OCI-LY7 (cell line): ENCODE results near the gene RAPGEFL1. TPM values are rescaled to one million over a fixed set of nuclear protein-coding genes. Genes with fewer than 3 reads are reported as not detected.
"Not testable (repeated sequence)": the region's sequence is repeated elsewhere in the genome, so short reads cannot be mapped to it uniquely, and the experiment has no call there.

Experiments
- BruUV-seq: library from RNA; stranded (reverse); fragments of 400-500 nt; replicated peaks from 2 replicates; lab custom pipeline; 2021; lab: Mats Ljungman, UMichigan
- CTCF ChIA-PET: fragments of 300-600 bp; sonication (Branson Sonifier 250); formaldehyde crosslinking; loops from one replicate; lab custom pipeline; 2022; ENCODE audit warnings: antibody characterized with exemption; ENCODE audit not compliant: unreplicated experiment; lab: Charles Lee
- POLR2A ChIA-PET: fragments of 300-600 bp; sonication (Branson Sonifier 250); formaldehyde crosslinking; loops from one replicate; lab custom pipeline; 2022; ENCODE audit warnings: antibody characterized with exemption; lab: Charles Lee
- DNase-seq: peaks from one replicate; pipeline ENCODE4 v3.0.0-alpha.2; 2015; ENCODE audit warnings: low spot score
- H2AFZ ChIP-seq: fragments of 200-600 bp; sonication (generic), shearing (Covaris generic); 2 replicates; pipeline ENCODE4 v1.6.1; 2014; ENCODE audit warnings: mild to moderate bottlenecking, antibody characterized with exemption, low read length, moderate library complexity
- H3K27ac ChIP-seq: fragments of 200-600 bp; sonication (generic); 2 replicates; pipeline ENCODE4 v1.5.1; 2014; ENCODE audit warnings: mixed run types, low read depth, mild to moderate bottlenecking, moderate library complexity, low read length, inconsistent platforms; ENCODE audit not compliant: poor library complexity, severe bottlenecking
- H3K36me3 ChIP-seq: fragments of 200-600 bp; sonication (generic); 2 replicates; pipeline ENCODE4 v1.6.1; 2014; ENCODE audit warnings: mild to moderate bottlenecking, antibody characterized with exemption, low read length, moderate library complexity, mixed read lengths; ENCODE audit not compliant: insufficient read depth
- H3K4me1 ChIP-seq: fragments of 200-600 bp; sonication (generic); 2 replicates; pipeline ENCODE4 v1.5.1; 2014; ENCODE audit warnings: mild to moderate bottlenecking, low read length; ENCODE audit not compliant: insufficient read depth, poor library complexity, severe bottlenecking
- H3K4me2 ChIP-seq: fragments of 200-600 bp; sonication (generic); 2 replicates; pipeline ENCODE4 v1.6.1; 2014; ENCODE audit warnings: mild to moderate bottlenecking, low read length
- H3K4me3 ChIP-seq: fragments of 200-600 bp; sonication (generic); 2 replicates; pipeline ENCODE4 v1.5.1; 2014; ENCODE audit warnings: mild to moderate bottlenecking, low read depth, low read length; ENCODE audit not compliant: poor library complexity, severe bottlenecking
- H3K79me2 ChIP-seq: fragments of 200-600 bp; sonication (generic); 2 replicates; pipeline ENCODE4 v1.6.1; 2016; ENCODE audit warnings: low read depth, mild to moderate bottlenecking, low read length, moderate library complexity, mixed read lengths; ENCODE audit not compliant: insufficient read depth
- H3K9me2 ChIP-seq: fragments of 200-600 bp; sonication (generic); 2 replicates; pipeline ENCODE4 v1.6.1; 2016; ENCODE audit warnings: mild to moderate bottlenecking, low read length, mixed read lengths; ENCODE audit not compliant: insufficient read depth
- H3K9me3 ChIP-seq: fragments of 200-600 bp; sonication (generic); 2 replicates; pipeline ENCODE4 v1.6.1; 2014; ENCODE audit warnings: mild to moderate bottlenecking, mixed run types, low read length, mixed read lengths
- H4K20me1 ChIP-seq: fragments of 200-600 bp; sonication (generic); 2 replicates; pipeline ENCODE4 v1.6.1; 2014; ENCODE audit warnings: mild to moderate bottlenecking, antibody characterized with exemption, low read length, moderate library complexity, mixed read lengths; ENCODE audit not compliant: insufficient read depth
- EZH2phosphoT487 ChIP-seq: fragments of 200-600 bp; sonication (generic); IDR thresholded peaks from 2 replicates; pipeline ENCODE4 v1.6.1; 2018; ENCODE audit warnings: low read depth, borderline replicate concordance, mild to moderate bottlenecking, mixed run types, antibody characterized with exemption, low read length, moderate library complexity, mixed read lengths
- intact Hi-C: fragments of 100-400 bp; cut with micrococcal nuclease; formaldehyde crosslinking; loops from one replicate; pipeline ENCODE4 v1.10.0; 2022; ENCODE audit not compliant: unreplicated experiment
- total RNA-seq, 2 experiments: library from RNA; depleted of rRNA in 1 of 2; stranded (reverse); fragments of >200 nt in 1 of 2; shearing (Covaris generic) in 1 of 2; gene quantifications; 2 replicates each; pipeline ENCODE4 v1.2.3, GENCODE V29; 2014 to 2022
- TF ChIP-seq, protein P1 (sequence below): fragments of 200-600 bp; sonication (generic); conservative IDR thresholded peaks from 2 replicates; pipeline ENCODE4 v1.5.1; 2014; ENCODE audit warnings: mild to moderate bottlenecking, antibody characterized with exemption, low read length, moderate library complexity, mixed read lengths

RAPGEFL1 gene
- total RNA-seq, 2 experiments from 2014 or later: 2.1 to 5.8 TPM

DNA sequence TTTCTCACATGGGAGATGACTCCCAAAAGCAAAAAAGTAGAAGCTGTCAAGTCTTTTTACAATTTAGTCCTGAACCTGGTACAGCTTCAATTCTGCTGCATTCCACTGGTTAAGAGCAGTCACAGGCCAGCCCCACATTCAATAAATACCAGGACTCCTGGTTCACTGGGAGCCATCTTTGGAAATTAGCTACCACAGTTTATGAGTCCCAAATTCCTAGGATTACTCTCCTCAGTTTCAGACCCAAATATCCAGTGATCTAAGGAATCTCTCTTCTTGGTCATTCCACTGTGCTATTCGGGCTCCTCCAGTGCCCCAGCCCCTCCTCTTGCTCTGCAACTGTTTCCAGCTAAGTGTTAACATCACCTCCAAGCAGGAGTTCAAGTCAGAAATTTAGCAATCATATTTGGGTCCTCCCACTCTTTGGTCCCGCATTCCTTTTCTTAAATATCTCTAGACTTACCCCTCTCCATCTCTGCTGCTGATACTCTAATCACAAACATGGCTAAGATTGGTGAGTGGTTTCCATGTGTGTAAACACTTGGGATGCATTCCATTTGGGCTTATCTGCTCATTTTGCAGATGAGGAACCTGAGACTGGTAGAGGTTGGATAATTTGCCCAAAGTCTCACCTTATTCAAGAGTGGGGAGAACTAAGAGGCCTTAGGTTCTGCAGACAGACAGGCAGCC is 32.3 kb downstream of the RAPGEFL1 start:
- Histone ChIP-seq H3K4me2 (no peak overlapping the region), H3K9me3 (no peaks in the 10 kb centered on the region), H3K4me3 (no peak overlapping the region), H3K79me2 (no peaks in the 10 kb centered on the region), H2AFZ (no peak overlapping the region), H3K4me1 (no peaks in the 10 kb centered on the region), H3K36me3 (no peaks in the 10 kb centered on the region), H3K9me2 (no peaks in the 10 kb centered on the region), H3K27ac (no peak overlapping the region), H4K20me1 (no peaks in the 10 kb centered on the region)
- BruUV-seq: no TSS peak
- no peak for TF ChIP-seq EZH2phosphoT487
- TF ChIP-seq, protein P1, sequence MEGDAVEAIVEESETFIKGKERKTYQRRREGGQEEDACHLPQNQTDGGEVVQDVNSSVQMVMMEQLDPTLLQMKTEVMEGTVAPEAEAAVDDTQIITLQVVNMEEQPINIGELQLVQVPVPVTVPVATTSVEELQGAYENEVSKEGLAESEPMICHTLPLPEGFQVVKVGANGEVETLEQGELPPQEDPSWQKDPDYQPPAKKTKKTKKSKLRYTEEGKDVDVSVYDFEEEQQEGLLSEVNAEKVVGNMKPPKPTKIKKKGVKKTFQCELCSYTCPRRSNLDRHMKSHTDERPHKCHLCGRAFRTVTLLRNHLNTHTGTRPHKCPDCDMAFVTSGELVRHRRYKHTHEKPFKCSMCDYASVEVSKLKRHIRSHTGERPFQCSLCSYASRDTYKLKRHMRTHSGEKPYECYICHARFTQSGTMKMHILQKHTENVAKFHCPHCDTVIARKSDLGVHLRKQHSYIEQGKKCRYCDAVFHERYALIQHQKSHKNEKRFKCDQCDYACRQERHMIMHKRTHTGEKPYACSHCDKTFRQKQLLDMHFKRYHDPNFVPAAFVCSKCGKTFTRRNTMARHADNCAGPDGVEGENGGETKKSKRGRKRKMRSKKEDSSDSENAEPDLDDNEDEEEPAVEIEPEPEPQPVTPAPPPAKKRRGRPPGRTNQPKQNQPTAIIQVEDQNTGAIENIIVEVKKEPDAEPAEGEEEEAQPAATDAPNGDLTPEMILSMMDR: no peak
- CTCF ChIA-PET: no interaction called here
- intact Hi-C loops: no loop called here
- POLR2A ChIA-PET: interaction anchor here (1.0 to 2.5 kb wide), 2 partner anchors 9 kb away, joined by 3 to 9 read pairs; partner anchors contain the start of gene WIPF2
- no peak for DNase-seq

DNA sequence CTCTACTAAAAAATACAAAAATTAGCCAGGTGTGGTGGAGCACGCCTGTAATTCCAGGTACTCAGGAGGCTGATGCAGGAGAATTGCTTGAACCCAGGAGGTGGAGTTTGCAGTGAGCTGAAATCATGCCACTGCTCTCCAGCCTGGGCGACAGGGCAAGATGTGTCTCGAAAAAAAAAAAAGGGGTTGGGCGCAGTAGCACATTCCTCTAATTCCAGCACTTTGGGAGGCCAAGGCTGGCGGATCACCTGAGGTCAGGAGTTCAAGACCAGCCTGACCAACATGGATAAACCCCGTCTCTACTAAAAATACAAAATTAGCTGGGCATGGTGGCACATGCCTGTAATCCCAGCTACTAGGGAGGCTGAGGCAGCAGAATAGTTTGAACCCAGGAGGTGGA is 36.6 kb downstream of the RAPGEFL1 start:
- H4K20me1 ChIP-seq, H3K4me2 ChIP-seq, H3K79me2 ChIP-seq, H3K36me3 ChIP-seq, DNase-seq, H3K4me3 ChIP-seq, H3K9me2 ChIP-seq, H2AFZ ChIP-seq, CTCF ChIA-PET, H3K27ac ChIP-seq, POLR2A ChIA-PET, intact Hi-C loops, BruUV-seq, H3K9me3 ChIP-seq, H3K4me1 ChIP-seq: not testable (repeated sequence)

DNA sequence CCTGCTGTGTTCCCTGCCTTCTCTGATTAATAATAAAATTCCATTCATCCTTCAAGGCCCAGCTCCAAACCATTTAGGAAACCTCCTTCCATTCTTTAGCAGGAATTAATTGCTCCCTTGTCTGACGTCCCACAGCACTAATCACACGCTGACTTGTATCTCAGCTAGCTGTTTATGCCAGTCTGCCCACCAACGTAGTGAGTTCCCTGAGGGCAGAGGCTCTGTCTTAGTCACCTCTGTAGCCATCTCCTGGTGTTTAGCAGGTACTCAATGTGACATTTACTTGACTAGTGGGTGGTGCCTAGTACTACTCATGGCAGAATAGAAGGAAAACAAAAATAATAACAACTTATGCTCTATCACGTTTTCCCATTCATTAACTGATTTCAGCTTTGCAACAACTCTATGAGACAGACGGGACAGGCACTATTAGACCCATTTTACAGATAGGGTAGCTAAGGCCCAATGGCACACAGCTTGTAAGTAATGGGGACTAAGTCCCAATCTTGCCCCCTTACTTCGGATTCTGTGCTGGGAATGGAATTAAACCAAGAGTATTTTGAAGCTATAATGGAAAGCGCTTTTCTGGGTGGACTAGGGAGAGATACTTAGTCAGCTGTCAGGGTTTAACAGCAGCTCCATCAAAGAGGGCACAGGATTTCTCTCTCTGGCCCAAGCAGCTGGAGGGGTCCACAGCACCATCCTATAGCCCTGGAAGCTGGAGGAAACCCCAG is 40.9 kb downstream of the RAPGEFL1 start:
- H3K9me3 ChIP-seq: no peaks in the 10 kb centered on the region
- POLR2A ChIA-PET: interaction anchor here (0.6 to 1.8 kb wide), 15 partner anchors 8 to 1470 kb away, joined by 3 to 9 read pairs (median 3); partner anchors contain the start of gene MED24
- no peak for DNase-seq
- peaks cover 16% of the 10 kb centered on the region for H3K4me1 ChIP-seq
- CTCF ChIA-PET: interaction anchor here (1.3 to 2.1 kb wide), 2 partner anchors 70 to 105 kb away, joined by 4 to 8 read pairs; partner anchors contain the start of gene CDC6
- H3K36me3 ChIP-seq: no peaks in the 10 kb centered on the region
- TF ChIP-seq EZH2phosphoT487: no peak
- TF ChIP-seq, protein P1: no peak
- TSS peak; percentile 69 for BruUV-seq
- peak overlapping the region; percentile 97 for H2AFZ ChIP-seq
- H3K27ac ChIP-seq: peak overlapping the region; percentile 57
- intact Hi-C loops: loop anchor here (5.0 kb wide), 1 partner anchor 69 kb away; the partner anchor contains the start of gene CDC6
- peak overlapping the region; percentile 86 for H3K4me2 ChIP-seq
- peaks cover 18% of the 10 kb centered on the region for H3K79me2 ChIP-seq
- no peaks in the 10 kb centered on the region for H3K9me2 ChIP-seq
- peak overlapping the region; percentile 81 for H3K4me3 ChIP-seq
- no peaks in the 10 kb centered on the region for H4K20me1 ChIP-seq
